Trophoblast cell (in vitro differentiated cells and primary cell): ENCODE measurements around the gene SULT4A1.

Source experiments
- DNase-seq, 2 donors: peaks; one replicate each; pipeline ENCODE4 v3.0.0-alpha.2; 2016
- H2AFZ ChIP-seq: 2 replicates; pipeline ENCODE4 v1.6.1; 2013; ENCODE audit warnings: low read length, moderate library complexity, mild to moderate bottlenecking; ENCODE audit not compliant: insufficient read depth, poor library complexity
- H2AK5ac ChIP-seq: 2 replicates; pipeline ENCODE4 v1.6.1; 2013; ENCODE audit warnings: mild to moderate bottlenecking, low read length
- H2BK120ac ChIP-seq: 2 replicates; pipeline ENCODE4 v1.6.1; 2013; ENCODE audit warnings: low read length, mild to moderate bottlenecking, moderate library complexity; ENCODE audit not compliant: insufficient read depth, poor library complexity
- H2BK12ac ChIP-seq: 2 replicates; pipeline ENCODE4 v1.6.1; 2013; ENCODE audit warnings: mild to moderate bottlenecking, low read length, moderate library complexity
- H2BK5ac ChIP-seq: 2 replicates; pipeline ENCODE4 v1.6.1; 2013; ENCODE audit warnings: low read length, low read depth, moderate library complexity, mild to moderate bottlenecking; ENCODE audit not compliant: poor library complexity
- H3K14ac ChIP-seq: 2 replicates; pipeline ENCODE4 v1.6.1; 2013; ENCODE audit warnings: mild to moderate bottlenecking, low read length
- H3K18ac ChIP-seq: 2 replicates; pipeline ENCODE4 v1.6.1; 2013; ENCODE audit warnings: mild to moderate bottlenecking, low read length
- H3K23ac ChIP-seq: 2 replicates; pipeline ENCODE4 v1.6.1; 2013; ENCODE audit warnings: low read length
- H3K27ac ChIP-seq: 2 replicates; pipeline ENCODE4 v1.5.1; 2013; ENCODE audit warnings: low read depth, mild to moderate bottlenecking, inconsistent platforms, low read length, moderate library complexity
- H3K27me3 ChIP-seq: 2 replicates; pipeline ENCODE4 v1.6.1; 2013; ENCODE audit warnings: inconsistent platforms, mild to moderate bottlenecking, low read length, moderate library complexity; ENCODE audit not compliant: insufficient read depth
- H3K36me3 ChIP-seq, 2 experiments: 1 replicate in 1 of 2; 2 replicates in 1 of 2; pipeline ENCODE4 v1.6.1; 2013; ENCODE audit warnings: low read length in 2 of 2, mild to moderate bottlenecking in 2 of 2, moderate library complexity in 1 of 2; ENCODE audit not compliant: insufficient read depth in 2 of 2, control insufficient read depth in 1 of 2
- H3K4ac ChIP-seq: 2 replicates; pipeline ENCODE4 v1.6.1; 2013; ENCODE audit warnings: low read depth, mild to moderate bottlenecking, low read length, moderate library complexity
- H3K4me1 ChIP-seq, 2 experiments: 1 replicate in 1 of 2; 2 replicates in 1 of 2; pipeline ENCODE4 v1.6.1; 2013; ENCODE audit warnings: low read length in 2 of 2, mild to moderate bottlenecking in 2 of 2, moderate library complexity in 1 of 2; ENCODE audit not compliant: insufficient read depth in 2 of 2, control insufficient read depth in 1 of 2
- H3K4me2 ChIP-seq: 2 replicates; pipeline ENCODE4 v1.6.1; 2013; ENCODE audit warnings: inconsistent platforms, mild to moderate bottlenecking, low read length, moderate library complexity
- H3K4me3 ChIP-seq: 2 replicates; pipeline ENCODE4 v1.5.1; 2013; ENCODE audit warnings: mild to moderate bottlenecking, low read depth, low read length, inconsistent platforms
- H3K79me1 ChIP-seq: one replicate; pipeline ENCODE4 v1.6.1; 2013; ENCODE audit warnings: low read length
- H3K79me2 ChIP-seq: 2 replicates; pipeline ENCODE4 v1.6.1; 2013; ENCODE audit warnings: low read length, mild to moderate bottlenecking; ENCODE audit not compliant: control insufficient read depth, insufficient read depth, poor library complexity
- H3K9ac ChIP-seq: 2 replicates; pipeline ENCODE4 v1.6.1; 2013; ENCODE audit warnings: mild to moderate bottlenecking, low read length
- H3K9me3 ChIP-seq: 2 replicates; pipeline ENCODE4 v1.6.1; 2013; ENCODE audit warnings: low read depth, mild to moderate bottlenecking, control low read depth, inconsistent platforms, low read length; ENCODE audit not compliant: insufficient read depth
- H4K12ac ChIP-seq: 2 replicates; pipeline ENCODE4 v1.6.1; 2013; ENCODE audit warnings: low read depth, mild to moderate bottlenecking, low read length, moderate library complexity
- H4K8ac ChIP-seq: 2 replicates; pipeline ENCODE4 v1.6.1; 2013; ENCODE audit warnings: low read depth, mild to moderate bottlenecking, low read length, moderate library complexity
- H4K91ac ChIP-seq: one replicate; pipeline ENCODE4 v1.6.1; 2013; ENCODE audit warnings: low read depth, mild to moderate bottlenecking, low read length, moderate library complexity
- WGBS: extraction: QIAGEN DNeasy Blood & Tissue Kit; methylation state at CpG from one replicate; pipeline ENCODE4 v1.1.7; 2013; ENCODE audit warnings: missing lambda C conversion rate; ENCODE audit not compliant: insufficient read length, insufficient coverage; ENCODE audit errors: extremely low coverage; 5-methylcytosine and 5-hydroxymethylcytosine counted together

Gene SULT4A1

DNA sequence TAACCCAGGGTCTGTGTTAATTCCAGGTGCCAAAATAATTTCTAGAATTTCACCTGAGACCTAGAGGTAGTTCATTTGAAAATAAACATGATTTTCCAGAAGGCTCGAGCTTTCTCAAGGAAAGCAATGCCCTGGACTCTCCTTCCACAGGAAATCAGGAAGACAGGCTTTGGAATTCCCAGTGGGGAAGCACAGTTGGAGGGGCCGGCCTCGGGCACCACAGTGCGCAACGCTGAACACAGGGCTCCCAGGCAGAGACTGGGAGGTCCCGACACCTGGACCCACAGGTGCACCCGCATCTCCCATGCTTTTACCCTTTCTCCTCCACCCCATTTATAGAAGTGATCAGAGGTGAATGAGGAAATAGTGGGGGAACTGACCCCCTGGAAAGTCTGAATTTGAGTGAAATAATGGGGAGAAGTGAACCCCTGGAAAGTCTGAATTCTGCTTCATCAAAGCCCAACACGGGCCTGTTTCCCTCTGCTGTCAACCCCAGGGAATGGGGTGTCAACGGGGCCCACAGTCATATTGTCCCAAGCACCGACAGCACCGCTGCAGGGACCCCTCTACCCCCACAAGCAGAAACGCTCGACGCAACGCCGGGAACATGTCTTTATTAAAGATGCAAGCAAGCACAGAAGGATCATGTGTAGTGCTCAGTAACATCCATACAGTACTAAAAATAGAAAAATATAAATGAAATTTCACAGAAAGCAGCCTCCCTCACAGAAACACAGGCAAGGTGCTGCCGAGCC, 38.2 kb downstream of the SULT4A1 start:
- no peak overlapping the region for H4K12ac ChIP-seq
- H3K9ac ChIP-seq: no peak overlapping the region
- no peaks in the 10 kb centered on the region for H3K79me1 ChIP-seq
- H3K23ac ChIP-seq: no peak overlapping the region
- H2AK5ac ChIP-seq: no peak overlapping the region
- H3K36me3 ChIP-seq: no peaks in the 10 kb centered on the region
- H3K14ac ChIP-seq: no peak overlapping the region
- H3K79me2 ChIP-seq: no peaks in the 10 kb centered on the region
- no CpG with 5 or more reads among the region's 17 CpGs for WGBS
- no peak overlapping the region for H2AFZ ChIP-seq
- no peak overlapping the region for H4K8ac ChIP-seq
- H3K4me3 ChIP-seq: no peak overlapping the region
- H3K18ac ChIP-seq: no peak overlapping the region
- H3K27me3 ChIP-seq: no peaks in the 10 kb centered on the region
- H3K4me1 ChIP-seq: no peaks in the 10 kb centered on the region
- no peak for DNase-seq
- H2BK12ac ChIP-seq: no peak overlapping the region
- H2BK5ac ChIP-seq: no peak overlapping the region
- H3K9me3 ChIP-seq: peaks cover 6% of the 10 kb centered on the region
- H4K91ac ChIP-seq: no peak overlapping the region
- no peak overlapping the region for H3K4me2 ChIP-seq
- H3K27ac ChIP-seq: no peak overlapping the region
- no peak overlapping the region for H3K4ac ChIP-seq
- H2BK120ac ChIP-seq: no peak overlapping the region

- Histone ChIP-seq H2BK5ac (no peak overlapping the region), H3K27ac (no peak overlapping the region), H4K8ac (no peak overlapping the region), H3K4me2 (no peak overlapping the region), H3K23ac (no peak overlapping the region), H4K91ac (no peak overlapping the region), H3K9ac (no peak overlapping the region), H3K18ac (no peak overlapping the region), H3K4ac (no peak overlapping the region), H2BK12ac (no peak overlapping the region), H3K9me3 (peaks cover 6% of the 10 kb centered on the region), H3K36me3 (no peaks in the 10 kb centered on the region), H3K14ac (no peak overlapping the region), H2AK5ac (no peak overlapping the region), H3K4me1 (no peaks in the 10 kb centered on the region), H2AFZ (no peak overlapping the region), H2BK120ac (no peak overlapping the region), H3K27me3 (no peaks in the 10 kb centered on the region), H3K79me1 (no peaks in the 10 kb centered on the region), H3K79me2 (no peaks in the 10 kb centered on the region), H4K12ac (no peak overlapping the region), H3K4me3 (no peak overlapping the region)
- WGBS: no CpG with 5 or more reads among the region's 13 CpGs
- no peak for DNase-seq
Measured at GRCh38 chr22:43823353-43823908, 38.9 kb downstream of the SULT4A1 start.

DNA sequence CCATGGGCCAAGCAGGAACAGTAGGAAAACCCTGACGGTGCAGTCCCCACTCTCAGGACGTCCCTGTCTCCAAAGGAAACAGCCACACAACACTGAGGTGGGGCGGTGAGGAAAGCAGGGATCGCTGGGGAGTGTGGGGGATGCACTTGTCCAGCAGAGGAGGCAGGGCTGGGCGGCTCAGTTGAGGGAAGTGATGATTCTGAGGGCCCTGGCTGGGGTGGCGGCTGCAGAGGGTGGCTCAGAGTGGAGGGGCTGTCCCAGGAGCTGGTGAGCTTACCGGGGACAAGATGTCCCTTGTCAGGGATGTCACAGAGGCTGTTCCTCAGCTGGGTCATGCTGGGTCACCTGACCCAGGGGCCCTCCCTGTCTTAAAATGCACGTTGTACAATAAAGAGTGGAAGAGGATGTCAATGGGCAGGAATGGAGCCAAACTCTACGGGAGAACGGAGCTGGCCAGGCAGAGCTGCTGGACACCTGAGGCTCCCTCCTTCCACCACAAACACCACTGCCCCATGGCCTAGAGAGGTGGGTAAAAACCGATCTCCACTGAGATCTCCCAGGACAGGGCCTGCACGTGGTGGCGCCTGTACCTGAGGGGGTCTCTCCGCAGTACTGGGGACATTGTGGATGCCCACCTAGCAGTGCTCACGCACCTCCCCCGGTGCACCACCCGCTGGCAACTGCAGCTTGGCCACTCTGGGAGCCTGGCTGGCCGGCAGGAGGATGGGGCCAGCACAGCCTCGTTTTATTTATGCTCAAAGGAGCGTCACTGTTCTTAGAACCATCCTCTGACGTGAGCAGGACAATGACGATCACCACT, 40.5 kb downstream of the SULT4A1 start:
- Histone ChIP-seq H4K8ac (no peak overlapping the region), H3K23ac (no peak overlapping the region), H3K27me3 (no peaks in the 10 kb centered on the region), H3K4ac (no peak overlapping the region), H3K36me3 (no peaks in the 10 kb centered on the region), H3K4me3 (no peak overlapping the region), H3K14ac (no peak overlapping the region), H3K9me3 (peaks cover 6% of the 10 kb centered on the region), H2AK5ac (no peak overlapping the region), H3K9ac (no peak overlapping the region), H3K27ac (no peak overlapping the region), H3K4me1 (no peaks in the 10 kb centered on the region), H2BK5ac (no peak overlapping the region), H2BK120ac (no peak overlapping the region), H4K91ac (no peak overlapping the region), H3K18ac (no peak overlapping the region), H2AFZ (no peak overlapping the region), H2BK12ac (no peak overlapping the region), H3K79me1 (no peaks in the 10 kb centered on the region), H4K12ac (no peak overlapping the region), H3K4me2 (no peak overlapping the region), H3K79me2 (no peaks in the 10 kb centered on the region)
- no CpG with 5 or more reads among the region's 22 CpGs for WGBS
- no peak for DNase-seq

DNA sequence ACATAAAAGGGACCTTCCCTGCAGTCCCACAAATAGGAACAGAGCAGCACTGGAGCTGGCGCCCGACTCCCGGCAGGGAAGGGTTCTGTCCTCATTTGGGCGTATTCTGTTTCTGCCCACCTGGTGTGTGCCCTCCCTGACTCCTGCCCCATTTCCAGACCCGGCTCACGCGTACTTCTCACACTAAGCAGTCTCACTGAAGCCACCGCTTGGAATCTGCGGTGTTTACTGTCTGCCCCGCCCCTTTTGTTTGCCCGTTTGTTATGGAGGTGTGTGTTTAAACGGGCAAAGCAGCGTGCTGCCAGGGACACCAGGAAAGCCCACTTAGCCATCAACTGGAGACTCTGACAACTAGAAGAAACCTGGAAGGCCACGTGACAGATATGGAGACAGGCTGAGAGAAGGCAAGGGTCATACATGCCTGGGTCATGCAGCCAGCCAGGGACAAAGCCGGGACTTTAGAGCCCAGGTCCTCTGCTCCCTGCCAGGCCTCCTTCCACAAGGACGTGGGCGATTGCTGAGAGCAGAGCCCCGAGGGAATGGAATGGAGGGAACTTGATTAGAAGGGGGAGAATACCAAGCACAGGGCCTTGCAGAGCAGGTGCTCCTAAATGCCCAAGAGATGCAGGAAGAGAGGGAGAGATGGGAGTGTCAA, 41.5 kb downstream of the SULT4A1 start:
- WGBS: no CpG with 5 or more reads among the region's 18 CpGs
- Histone ChIP-seq H3K9me3 (peaks cover 6% of the 10 kb centered on the region), H2AK5ac (no peak overlapping the region), H3K9ac (no peak overlapping the region), H4K12ac (no peak overlapping the region), H3K79me2 (no peaks in the 10 kb centered on the region), H3K27ac (no peak overlapping the region), H2BK12ac (no peak overlapping the region), H3K18ac (no peak overlapping the region), H3K4me3 (peak overlapping the region; percentile 26), H3K4me1 (no peaks in the 10 kb centered on the region), H3K14ac (no peak overlapping the region), H3K4me2 (no peak overlapping the region), H2AFZ (no peak overlapping the region), H4K8ac (no peak overlapping the region), H3K36me3 (no peaks in the 10 kb centered on the region), H3K27me3 (no peaks in the 10 kb centered on the region), H3K4ac (no peak overlapping the region), H2BK5ac (no peak overlapping the region), H2BK120ac (no peak overlapping the region), H3K79me1 (no peaks in the 10 kb centered on the region), H4K91ac (no peak overlapping the region), H3K23ac (no peak overlapping the region)
- DNase-seq: no peak
